ENCODE data around the gene ZFHX3.

The ZFHX3 gene

DNA sequence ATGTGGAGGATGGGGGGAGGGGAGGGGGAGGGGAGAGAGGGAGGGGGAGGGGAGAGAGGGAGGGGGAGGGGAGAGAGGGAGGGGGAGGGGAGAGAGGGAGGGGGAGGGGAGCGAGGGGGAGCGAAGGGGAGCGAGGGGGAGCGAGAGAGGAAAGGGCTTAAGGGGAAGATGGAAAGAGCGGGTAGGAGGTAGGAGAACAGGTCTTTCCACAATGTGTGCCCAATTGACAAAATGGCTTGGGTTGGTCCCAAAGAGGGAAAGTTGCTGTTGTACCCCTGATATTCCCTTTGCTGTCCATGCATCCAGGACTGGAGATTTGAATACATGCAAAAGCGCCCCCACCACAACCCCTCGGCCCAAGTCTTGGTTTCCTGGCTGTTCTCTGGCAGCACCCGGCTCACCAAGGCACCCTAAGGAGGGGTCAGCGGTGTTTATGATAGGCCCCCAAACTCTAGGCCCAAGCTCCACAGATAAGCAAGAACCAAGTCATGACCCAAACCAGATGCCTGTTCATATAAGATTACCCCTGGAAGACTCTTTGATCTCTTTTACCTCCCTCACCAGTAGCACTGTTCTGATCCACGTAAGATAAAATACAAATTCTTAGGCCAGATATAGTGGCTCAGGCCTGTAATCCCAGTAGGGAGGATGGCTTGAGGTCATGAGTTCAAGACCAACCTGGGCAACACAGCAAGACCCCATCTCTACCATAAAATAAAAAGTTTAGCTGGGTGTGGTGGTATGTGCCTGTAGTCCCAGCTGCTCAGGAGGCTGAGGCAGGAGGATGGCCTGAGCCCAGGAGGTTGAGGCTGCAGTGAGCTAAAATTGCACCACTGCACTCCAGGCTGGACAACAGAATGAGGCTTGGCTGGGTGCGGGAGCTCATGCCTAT, 119.6 kb downstream of the ZFHX3 start:
- DNase-seq (ENCODE audit: low read depth): no peak

DNA sequence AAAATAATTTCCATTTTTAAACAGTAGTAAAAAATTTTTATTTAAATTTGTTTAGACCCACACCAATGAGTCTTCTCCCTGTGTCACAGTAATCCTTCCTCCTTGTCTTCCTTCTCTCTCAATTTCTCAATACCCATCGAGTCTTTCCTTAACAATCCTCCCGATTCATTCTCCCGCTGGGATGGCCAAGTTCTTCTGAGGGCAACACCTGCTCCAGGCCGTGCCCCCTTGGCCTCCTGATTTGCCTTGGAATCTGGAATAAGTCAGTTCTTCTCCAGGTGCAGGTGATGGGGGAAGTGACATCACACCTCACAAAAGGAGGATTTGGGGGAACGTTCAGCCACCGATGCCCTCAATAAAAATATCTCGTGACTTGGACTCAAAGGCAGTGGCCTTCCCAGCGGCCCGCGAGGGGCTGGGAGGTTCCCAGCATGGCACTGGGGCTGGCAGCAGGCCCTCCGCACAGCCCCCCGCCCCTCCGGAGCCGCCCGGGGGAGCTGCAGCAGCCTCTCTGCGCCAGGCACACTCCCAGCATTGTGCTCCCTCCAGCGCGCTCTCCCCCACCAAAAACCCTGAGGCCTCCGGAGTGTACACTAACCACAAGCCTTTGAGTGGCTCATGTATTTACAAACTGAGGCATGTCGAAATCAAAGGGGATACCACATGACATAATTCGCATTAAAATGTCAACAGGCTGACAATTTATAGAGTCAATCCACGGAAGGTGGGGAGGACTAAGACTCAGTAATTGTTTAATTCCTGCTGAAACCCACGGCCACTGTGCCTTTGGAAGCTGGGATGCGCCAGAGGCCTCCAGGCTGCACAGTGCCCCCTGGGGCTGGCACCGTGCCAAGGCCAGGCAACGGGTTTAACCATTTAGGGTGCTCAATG, 120.5 kb downstream of the ZFHX3 start:
- DNase-seq (ENCODE audit: low read depth): no peak

DNA sequence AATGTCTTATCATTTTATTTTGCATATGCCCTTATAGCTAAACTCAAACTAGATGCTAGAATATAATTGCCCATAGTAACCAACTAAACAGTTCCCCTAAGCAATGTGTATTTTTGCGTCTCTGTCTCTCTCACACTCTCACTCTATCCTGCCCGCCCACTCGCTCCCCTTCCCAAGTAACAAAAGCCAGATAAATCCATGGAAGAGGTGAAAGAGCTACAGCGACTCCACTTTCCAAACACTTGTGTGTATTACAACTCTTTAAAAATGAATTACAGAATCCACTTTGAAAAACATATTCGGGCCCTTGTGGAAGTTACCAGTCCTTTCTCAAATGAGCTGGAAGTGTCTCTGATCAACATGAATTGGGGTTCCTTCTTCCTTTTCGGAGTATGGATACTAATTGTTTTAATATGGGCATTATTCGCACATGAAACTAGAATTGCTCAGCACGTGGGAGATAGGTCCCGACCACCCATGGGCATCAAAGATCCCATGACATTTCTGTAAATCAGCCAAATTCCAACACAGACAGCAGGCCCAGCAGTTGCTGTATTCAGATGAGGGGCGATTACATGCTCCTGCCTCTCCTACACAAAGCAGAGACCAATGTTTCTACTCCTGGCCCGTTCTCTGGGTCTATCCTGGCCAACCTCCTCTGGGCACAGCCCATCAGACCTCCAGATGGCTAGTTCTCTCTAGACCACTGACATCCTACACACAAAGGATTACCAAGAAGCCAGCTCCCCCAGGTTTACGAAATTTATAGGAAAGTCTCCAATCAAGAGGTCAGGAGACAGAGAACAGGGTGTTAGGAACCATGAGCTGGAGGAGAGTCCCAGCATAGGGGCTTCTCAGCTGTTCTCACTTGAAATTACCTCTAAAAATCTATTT, 121.5 kb downstream of the ZFHX3 start:
- DNase-seq (ENCODE audit: low read depth): no peak

DNA sequence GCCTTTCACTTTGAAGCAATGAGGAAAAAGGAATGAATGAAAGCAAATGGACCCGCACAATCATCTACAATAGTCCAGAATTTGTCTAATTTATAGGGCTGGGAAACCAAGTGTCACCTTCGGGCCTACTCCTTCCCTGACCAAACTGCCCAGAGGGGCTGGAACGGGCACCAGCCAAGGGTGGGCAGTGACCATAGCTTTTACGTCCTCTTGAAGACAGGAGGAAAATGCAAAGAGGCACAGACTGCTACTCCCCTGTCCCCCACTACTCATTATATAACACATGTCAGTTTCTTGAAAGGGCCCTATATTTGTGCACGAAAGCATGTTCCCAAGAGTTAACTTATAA, 122.3 kb downstream of the ZFHX3 start:
- DNase-seq (ENCODE audit: low read depth): no peak

DNA sequence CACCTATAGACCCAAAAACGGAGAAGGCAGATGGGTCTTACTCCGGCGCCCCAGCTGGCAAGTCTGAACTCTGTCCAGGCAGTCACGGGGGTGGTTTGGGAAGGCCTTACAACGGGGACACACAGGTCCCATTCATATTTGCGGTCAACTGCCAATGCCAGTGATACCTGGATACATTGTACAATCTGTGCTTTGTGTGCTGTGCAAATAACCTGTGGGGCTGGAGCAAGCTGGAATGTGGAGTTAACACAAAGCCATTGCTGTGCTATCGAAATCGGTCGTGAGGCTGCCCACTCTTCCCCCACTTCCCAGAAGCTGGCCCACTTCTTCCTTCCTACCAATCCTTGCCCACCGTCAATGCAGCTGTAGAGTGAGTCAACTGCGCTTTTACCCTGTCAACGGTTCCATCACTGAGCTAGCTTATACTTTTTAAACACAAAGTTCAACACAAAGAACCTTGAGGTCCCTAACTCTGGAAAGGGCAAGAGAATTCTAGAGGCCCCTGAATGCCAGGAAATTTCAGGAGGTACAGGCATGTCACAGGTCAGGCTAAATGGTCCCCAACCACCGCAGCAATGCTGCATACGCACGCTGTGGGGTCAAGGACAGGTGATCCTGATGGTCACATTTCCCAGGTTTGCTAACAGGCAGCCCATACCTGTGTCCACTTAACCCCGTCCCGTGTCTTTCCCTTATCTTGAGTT, 122.8 kb downstream of the ZFHX3 start:
- DNase-seq (ENCODE audit: low read depth): no peak

DNA sequence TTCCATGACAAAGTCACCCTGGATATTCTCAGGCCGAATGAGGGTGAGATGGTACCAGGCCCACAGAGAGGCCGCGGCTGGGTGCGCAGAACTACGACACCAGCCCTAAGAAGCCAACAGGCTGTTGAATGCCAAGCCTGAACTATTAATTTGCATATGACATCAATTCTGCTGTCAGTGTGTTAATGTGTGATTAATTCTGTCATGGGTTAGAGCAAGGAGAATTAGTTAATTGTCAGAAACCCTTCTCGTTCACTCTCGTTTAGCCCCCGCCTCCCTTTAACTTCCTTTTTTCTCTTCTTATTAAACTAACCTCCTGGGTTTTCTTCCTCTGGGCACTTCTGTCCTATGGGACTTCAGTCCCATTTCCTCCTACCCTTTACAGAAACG, 123.4 kb downstream of the ZFHX3 start:
- no peak for DNase-seq (ENCODE audit: low read depth)

DNA sequence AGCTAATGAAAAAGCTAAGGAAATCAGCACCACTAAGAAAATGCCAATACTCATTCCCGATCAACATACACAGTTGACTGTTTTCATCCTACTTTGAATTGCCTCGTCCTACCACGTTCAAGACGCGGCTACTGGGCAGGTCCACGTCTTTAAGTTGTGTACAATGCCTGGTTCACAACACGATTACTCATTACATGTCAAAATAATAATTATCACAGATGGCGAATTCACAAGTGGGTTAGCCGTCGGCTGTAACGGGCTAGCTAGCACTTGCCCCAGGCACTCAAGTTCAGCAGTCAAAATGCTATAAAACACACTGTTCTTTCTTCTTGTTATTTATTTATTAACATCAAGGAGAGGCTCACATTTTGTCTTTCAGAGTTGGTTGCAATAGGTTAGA, 124.2 kb downstream of the ZFHX3 start:
- no peak for DNase-seq (ENCODE audit: low read depth)

DNA sequence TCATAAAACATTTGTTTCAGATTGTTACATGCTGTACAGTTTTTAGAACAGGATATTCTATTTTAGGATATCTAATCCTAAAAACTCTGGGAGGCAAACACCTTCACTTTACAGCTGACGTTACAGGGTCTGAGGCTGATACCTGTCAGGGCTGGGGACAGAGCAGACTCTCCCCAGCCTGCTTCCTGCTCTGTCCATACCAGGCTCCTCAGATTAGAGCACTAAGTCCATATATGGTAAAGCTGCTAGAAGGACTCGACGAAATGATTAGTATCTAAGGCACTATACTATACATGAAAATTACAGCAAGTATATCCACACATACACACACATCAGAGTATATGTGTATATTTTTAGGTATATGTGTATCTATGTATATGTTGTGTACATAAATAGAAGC, 125.2 kb downstream of the ZFHX3 start:
- no peak for DNase-seq (ENCODE audit: low read depth)

DNA sequence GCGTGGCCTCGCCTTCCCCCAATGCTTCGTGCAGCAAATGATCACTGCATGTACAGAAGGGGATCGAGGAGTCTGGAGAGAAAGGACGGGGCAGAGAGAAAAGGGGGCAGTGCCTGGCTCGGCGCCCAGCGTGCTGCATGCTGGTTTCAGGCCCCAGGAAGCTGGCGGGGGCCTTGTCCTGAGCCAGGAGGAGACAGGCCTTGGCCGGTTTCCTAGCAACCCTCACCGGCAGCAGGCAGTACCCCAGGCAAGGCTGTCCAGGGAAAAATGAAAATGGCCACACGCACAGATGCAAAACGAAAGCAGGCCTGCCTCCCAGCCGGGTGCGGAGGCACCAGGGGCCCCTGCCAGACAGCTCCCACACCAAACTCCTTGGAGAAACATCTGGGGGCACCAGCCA, 126.3 kb downstream of the ZFHX3 start:
- no peak for DNase-seq (ENCODE audit: low read depth)

DNA sequence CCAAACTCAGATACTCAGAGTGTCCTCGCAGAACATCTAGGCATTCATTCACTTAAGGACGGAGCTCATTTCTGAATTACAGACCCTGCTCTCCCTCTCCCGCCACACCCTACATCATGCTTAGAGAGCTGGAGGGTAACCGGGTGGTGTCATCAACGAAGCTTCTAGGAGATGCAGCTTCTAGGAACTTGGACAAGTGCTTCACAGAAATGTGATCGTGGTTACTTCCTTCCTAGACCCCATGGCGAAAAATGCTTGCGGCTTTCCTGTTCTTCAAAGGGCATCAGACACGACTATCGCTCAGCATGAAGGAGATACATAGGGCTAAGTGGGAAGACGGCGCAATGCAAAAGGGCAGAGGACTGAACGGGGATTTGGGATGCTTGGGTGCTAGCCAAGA, 126.8 kb downstream of the ZFHX3 start:
- no peak for DNase-seq (ENCODE audit: low read depth)

DNA sequence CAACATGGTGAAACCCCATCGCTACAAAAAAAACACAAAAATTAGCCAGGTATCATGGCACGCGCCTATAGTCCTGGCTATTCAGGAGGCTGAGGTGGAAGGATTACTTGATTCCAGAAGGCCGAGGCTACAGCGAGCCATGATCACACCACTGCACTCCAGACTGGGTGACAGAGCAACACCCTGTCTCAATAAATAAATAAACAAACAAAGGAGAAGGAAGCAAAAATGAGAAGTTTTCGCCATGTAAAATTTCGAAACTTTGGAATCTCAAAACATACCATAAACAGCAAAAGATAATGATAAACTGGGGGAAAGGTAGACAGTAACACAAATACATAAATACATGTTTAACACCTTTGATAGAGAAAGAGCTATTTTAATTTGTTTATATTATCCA, 130.9 kb downstream of the ZFHX3 start:
- DNase-seq (ENCODE audit: low read depth): no peak

DNA sequence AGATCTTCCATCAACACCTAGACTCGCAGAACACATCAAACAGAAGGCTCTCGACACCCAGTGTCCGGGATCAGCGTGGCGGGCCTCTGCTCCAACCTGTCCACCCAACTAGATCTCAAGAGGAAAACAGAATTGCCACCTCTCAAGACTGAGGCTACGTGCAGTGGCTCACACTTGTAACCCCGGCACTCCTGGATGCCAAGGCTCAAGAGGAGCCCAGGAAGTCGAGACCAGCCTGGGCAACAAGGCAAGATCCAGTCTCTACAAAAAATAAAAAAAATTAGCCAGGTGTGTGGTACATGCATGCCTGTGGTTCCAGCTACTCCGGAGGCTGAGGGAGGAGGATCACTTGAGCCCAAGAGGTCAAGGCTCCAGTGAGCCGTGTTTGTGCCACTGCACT, 132.6 kb downstream of the ZFHX3 start:
- no peak for DNase-seq (ENCODE audit: low read depth)

DNA sequence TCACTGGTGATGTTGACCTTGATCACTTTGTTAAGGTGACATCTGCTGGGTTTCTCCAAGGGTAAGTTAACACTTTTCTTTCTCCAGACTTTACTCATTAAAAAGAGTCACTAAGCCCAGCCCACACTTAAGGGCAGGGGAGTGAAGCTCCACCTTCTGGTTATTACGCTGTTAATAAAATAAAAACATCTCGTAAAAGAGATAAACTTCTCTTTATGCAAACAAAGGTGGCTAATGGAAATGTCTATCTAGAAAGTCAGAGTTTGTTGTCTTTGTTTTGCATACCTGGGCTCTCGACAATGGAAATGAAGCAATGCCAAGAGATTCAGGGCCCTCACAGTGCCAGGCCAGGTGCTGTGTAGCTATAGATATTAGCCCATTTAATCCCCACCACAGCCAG, 134.4 kb downstream of the ZFHX3 start:
- no peak for DNase-seq (ENCODE audit: low read depth)

DNA sequence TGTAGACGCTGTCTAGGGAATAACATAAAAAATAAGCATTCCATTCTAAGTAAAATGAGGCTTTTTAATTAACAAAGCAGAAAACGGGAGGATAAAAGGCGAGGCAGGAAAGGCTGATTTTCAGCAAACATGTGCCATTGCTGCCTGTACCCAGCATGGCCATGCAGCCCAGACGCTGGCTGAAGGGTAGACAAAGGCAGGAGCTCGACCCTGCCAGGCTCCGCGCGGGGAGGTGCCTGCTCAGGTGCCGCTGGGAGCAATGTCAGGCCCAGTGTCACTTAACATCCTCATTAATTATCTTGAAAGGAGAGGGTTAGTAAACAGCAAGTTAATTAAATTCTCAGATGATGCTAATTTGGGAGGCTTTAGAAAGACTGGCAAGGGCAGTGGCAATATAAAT, 136.0 kb downstream of the ZFHX3 start:
- DNase-seq (ENCODE audit: low read depth): no peak

DNA sequence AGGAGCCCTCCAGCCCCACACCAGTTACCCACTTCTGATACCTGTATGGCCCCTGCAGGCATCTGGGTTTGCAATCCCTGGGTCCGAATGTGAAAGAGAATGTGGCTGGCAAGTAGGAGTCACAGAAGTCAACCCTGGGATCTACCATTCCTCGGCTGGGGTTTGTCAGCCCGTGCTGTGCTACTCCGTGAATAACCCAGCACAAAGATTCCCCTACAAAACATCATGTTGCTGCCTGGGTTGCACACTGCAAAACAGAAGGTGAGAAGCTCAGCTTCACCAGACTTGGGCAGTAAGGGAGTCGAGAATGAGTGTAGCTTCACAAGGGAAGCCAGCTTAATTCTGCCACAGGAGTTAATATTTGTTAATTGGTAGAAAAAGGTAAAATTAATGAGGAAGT, 137.1 kb downstream of the ZFHX3 start:
- DNase-seq (ENCODE audit: low read depth): no peak

DNA sequence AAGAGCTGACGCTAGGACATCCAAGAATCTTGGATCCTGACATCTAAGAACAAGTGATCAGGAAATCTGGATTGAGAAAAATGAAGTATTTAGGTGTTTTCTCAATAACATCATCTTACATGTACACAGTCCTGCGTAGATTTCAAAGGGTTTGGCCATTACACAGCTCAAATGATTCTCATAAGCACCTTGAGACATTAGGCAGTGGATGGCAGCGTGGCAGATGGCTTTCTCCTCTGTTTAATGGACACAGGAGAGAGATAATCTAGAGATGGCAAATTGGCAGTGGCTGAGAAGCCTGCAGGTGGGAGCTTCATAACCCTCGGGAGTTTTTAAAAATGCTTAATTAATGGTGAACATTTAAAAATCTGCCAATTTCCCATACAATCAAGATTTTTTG, 137.5 kb downstream of the ZFHX3 start:
- DNase-seq (ENCODE audit: low read depth): no peak

DNA sequence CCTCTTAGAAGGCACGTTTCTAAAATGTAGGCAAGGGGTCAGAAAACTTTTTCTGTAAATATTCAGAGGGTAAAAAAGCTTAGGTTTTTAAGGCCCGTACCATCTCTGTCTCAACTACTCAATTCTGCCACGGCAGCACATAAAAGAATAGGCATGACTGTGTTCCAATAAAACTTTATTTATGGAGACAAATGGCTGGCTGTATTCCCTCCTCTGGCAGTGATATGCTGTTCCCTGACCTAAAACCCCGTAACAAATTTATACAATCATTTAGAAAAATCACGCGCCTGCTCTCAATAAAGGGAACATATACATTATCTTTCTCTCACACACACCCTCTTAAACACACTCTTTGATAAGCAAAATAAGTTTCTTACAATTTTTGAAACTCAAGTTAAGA, 138.7 kb downstream of the ZFHX3 start:
- DNase-seq (ENCODE audit: low read depth): no peak

DNA sequence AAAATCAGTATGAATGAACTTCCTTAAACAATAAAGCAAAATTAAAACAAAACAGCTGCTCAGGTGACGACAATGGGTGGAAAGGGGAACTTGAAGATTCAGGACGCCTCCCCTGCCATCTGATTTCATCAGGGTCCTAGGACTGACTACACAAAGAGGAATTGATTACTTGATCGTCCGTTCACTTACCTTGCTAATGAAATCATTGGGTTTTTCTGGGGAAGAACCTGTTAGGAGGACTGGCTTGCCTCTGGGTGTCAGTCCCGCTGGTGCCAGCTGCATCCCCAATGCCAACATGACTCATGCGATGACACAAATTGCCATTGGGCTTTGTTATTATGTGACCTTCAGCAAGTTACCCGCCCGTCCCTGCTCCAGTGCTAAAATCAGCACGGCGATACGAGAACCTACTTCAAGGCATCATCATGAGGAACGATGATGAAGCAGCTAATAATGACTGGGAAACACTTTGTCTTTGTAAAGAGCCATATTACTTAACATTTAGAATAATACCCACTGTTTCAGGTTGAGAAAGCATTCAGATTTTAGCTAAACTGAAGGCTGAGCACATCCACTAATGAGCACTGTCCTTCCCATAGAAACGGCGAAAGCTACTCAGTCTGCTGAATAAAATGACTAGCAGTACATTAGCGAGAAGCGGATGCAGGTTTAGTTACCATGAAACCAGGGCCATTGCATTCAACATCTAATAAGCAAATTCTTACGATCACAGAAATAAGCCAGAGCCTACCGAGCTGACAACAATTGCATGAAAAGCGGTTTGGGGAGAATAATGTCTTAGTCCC, 139.4 kb downstream of the ZFHX3 start:
- DNase-seq (ENCODE audit: low read depth): no peak

DNA sequence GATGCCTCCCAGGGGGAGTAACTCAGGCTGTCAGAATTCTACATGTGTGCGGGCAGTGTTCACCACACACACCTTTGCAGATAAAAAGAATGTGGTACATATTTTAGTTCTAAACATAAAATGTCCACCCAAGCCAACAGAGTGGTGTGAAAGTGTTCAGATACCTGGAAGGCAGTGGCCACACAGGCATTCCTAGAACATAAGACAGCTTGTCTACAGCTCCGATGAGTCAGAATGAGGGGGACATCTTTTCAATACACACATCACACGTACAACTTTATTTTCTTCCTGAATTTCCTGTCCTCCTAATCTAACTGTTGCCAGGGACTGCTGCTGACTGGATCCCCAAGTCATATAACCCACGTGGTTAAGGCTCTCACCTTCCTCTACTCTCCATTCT, 142.3 kb downstream of the ZFHX3 start:
- DNase-seq (ENCODE audit: low read depth): no peak

DNA sequence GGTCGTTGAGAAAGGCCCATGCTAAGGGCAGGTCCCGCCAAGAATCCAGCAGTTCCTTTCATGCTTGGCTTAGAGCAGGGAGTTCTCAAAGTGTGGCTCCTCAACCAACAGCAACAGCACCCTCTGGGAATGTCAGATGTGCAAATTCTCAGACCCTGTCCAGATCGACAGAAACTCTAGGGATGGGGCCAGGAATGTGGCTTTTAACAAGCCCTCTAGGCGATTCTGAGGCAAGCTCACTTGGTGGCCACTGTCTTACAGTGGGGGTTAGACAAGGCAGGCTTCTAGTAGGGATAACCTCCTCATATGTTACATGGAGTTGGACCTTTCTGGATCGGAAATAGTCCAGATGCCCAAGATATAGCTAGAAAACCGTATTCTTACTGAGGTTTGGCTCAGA, 144.8 kb downstream of the ZFHX3 start:
- DNase-seq (ENCODE audit: low read depth): no peak

DNA sequence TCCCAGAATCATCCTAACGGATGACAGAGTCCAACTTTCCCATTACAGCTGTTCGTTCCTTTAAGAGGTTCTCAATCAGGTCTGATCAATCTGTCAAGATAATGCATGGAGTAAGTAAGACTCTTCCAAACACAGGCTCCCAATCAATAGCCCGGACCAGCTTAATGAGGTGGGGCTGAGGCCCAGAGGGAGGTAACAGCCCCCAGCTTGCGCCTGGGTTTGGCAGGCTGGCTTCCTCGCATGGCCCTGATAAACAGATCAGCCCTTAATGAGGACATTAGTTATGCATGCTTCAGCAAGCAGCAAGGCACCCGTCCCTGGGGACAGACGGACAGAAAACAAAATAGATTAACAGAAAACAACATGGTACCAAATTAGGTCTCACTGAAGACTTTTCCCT, 145.7 kb downstream of the ZFHX3 start:
- no peak for DNase-seq (ENCODE audit: low read depth)

Measured in stimulated activated CD8-positive, alpha-beta memory T cell treated with anti-CD3 and anti-CD28 coated beads, Interleukin-15, amount 100 ng/mL, for 24 hours (primary cell).